Fibroblast of peridontal ligament (primary cell): ENCODE results near the gene SASH1.

Experiments used
- DNase-seq: peaks from one replicate; pipeline ENCODE4 v3.0.0-alpha.2; 2010; ENCODE audit errors: extremely low read depth

SASH1 gene

DNA sequence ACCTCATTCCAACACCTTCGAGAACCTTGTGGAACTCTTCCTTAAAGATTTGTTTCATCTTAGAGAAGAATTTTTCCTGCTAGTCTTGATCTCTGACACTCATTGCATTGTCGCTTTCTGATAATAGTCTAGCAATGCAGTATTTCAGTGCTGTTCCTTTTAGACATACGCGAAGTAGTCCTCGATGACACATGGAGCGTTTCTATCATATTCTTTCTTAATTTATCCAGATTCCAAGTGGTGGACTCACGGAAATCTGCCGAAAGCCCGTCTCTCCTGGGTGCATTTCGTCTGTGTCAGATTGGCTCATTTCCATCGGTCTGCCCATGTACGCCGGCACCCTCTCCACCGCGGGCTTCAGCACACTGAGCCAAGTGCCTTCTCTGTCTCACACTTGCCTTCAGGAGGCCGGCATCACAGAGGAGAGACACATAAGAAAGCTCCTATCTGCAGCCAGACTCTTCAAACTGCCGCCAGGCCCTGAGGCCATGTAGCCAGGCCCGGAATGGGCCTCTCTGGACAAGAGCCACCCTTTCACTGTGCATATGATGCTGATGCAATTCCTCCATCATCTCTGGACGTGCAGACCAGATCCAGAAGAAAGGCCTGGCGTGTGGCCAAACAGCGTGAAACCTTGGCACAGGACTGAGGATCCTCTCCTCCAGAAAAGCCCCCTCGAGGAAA lies 205.6 kb downstream of the SASH1 start:
- peak; percentile 33 for DNase-seq

DNA sequence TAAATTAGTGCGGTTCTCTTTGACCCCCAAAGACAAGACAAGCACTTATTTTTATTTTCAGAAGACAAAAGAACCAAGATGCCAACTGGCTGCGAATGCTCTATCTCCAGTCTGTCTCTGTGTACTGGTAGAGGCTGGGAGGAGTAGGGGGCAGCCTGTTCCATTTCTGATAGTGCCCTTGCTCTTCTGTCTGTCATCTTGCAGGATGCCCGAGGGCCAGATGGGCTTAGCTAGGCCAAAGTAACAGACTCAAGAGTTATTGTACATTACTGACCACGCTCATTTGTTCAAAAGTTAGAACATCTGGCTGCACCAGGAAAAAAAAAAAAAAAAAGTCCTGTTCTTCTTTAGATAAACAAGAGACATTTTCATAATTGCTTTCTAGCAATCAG lies 206.1 kb downstream of the SASH1 start:
- DNase-seq = no peak

DNA sequence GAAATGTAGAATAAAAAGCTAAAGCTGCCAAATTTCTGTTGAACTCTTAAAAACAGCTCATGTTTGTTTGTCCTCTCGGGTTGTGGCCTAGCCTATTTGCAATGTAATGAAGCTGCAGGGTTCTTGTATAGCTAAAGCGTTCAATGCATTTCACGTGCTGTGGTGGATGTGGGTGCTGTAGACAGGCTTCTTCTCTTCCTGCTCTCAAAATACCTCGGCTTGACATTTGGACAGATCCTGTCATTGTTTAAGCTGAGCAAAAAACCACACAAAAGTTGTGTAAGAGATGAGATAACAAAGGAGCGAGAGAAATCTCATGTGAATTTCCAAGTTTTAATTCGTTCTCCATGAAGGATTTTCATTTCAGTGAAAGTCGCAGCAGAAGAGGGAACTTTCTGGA lies 207.9 kb downstream of the SASH1 start:
- DNase-seq = peak; percentile 51

DNA sequence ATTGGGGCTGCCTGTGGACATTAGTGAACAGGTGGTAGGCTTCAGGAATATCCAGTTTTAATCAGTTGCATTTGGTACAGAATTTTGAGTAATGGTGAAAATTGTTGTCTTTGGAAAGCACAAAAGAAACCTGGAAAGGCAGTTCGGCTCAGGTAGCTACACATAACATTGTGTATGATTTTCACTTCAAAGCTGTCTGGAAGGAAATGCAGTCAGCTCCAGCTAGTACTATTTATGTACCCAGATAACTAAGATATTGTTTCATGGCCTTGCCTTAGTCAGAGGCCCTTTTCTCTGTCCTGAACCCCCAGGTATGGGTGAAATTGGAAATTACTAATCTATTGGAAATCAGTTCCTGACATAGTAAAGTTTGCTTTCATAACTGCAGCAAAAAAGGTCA lies 208.6 kb downstream of the SASH1 start:
- DNase-seq = no peak

DNA sequence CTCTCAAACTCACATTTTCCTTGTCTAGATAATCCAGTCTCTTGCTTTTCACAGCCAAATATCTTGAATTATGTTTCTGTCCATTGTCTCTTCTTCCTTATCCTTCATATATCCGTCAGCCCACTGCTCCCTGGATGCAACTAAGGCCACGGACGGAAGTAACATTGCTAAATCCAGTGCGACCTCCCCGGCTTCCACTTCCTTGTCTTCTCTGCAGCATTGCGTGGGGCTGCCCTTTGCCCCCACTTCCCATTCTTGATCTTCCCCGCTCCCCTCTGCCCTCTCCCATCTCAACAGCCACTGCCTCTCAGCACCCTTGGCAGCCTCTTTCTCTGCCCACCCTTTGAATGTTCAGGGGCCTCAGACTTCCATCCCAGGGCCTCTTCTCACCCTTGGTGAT lies 213.8 kb downstream of the SASH1 start:
- no peak for DNase-seq

DNA sequence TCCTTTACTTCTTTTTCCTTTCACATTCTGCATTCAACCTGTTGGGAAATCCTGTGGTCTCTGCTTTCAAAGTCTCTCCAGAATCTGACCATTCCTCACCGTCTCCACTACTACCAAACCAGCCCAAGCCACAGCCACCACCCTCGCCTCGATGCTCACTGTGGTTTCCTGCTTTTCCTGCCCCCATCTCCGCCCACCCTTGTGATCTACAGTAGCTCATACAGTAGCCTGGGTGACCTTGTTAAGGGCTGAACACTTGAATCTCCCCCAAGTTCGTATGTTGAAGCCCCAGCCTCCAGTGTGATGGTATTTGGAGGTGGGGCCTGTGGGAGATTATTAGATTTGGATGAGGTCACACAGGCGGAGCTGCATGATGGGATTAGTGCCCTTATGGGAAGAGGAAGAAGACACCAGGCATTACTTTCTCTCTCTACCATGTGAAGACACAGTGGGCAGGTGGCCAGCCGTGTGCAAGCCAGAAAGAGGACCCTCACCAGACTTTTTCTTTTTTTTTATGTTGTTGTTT lies 215.2 kb downstream of the SASH1 start:
- peak; percentile 36 for DNase-seq

DNA sequence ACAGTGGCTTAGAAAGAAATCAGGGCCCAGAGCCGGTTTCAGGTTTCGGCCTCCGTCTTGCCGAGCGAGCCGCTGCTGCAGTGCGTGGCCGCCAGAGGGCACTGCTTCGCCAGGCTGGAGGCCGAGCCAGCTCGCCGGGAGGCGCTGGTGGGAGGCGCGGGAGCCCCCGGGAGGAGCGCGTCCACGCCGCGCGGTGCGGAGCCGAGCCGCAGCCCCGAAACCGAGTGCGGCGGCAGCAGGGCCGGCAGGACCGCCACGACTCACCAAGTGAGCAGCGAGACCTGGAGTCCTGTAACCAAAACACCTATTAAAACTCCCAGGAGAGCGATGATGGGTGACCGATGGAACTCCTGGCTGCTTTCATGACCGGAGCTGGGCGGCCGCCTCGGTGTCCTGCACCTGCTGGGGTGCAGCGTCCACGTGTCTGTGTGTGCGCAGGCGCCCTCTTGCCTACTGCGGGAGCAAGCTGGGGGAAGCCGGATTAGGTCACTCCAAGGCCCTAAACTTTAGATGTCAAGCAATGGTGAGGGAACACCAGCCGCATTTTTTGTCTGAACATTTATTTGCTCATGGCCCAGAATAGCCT lies 217.3 kb downstream of the SASH1 start:
- DNase-seq = peak; percentile 70

DNA sequence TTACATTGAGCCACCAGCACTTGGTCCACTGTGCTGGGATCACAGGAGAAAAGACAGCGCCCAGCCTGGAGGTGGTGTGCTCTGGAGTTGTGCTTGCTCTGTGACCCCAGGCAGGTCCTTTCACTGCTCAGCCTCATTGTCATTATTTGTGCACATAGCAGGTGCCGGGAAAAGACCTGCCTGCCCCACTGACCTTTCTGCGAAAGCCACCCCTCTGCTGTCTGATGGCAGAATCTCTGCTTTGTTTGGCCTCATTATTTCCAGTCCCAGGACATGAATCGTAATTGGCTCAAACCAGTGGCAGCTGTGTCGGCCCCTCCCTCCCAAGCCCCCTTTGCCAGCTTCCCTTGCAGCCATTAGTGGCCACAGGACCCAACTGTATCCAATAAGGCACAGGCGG lies 219.0 kb downstream of the SASH1 start:
- no peak for DNase-seq

DNA sequence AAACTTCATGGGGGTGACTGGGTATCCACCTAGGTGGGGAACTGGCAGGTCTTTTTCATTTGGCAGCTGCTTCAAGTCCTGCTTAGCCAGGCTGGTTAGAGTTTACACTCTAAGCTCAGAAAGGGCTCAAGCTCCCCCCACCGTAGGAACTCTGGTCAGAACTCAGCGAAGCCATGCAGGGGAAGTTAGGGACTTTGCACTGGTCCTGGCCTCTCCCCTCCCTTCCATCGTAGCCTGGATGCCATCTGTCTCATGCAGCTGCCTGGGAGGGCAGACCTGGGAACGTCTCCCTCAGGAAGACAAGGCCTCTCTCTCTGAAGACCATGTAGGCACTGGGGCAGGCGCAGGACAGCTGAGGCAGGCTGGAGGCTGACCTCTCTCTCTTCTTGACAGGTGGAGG lies 220.4 kb downstream of the SASH1 start:
- DNase-seq = no peak

DNA sequence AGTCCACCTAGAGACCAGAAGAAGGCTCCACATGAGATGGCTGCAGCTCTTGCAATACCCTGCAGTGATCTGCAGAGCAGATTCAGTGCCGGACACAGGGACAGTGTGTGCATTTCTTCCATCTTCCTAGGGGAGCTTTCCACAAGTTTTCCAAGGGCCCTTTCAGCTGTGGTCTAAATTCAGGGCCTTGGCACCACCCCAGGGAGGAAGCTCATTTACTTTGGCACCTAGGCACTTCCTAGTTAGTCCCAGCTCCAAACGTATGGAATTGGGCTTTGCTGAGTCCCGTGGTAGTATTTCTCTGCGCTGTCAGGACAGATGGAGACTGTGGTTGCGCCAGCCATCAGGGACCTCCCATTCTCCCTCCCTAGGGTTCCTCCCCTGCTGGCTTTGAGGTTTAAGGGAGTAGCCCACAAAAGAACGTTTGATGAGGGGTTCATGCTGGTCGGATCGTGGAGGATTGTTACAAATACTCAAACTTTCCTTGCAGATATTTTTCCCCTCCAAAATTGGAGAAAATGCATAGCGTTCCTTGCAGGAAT lies 221.9 kb downstream of the SASH1 start:
- no peak for DNase-seq

DNA sequence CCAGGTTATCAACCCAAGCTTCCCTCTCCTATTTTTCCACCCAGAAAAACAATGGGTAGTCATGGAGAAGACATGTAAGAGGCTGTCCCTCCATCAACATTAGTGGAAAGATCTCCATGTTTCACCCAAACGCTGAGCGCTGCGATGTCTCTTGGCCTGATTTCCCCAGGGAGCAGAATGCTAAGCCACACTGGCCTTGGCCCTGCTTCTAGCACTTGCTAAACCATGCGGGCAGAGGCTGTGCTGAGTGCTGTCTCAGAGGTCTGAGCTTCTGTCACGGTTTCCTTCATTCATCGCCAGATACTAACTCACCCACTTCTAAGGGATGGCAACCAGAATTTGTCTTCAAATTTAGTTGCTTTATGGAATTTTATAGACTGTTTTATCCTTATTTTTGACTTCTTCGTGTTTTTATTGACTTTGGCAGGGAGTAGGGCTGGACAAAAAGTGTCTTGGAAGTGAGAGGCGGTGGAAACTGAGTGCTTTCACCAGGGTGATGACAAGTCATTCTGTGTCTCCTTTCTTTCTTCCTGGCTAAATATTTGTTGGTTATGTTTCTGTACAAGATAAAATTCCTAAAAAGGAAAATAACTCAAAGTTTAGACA lies 222.8 kb downstream of the SASH1 start:
- no peak for DNase-seq

DNA sequence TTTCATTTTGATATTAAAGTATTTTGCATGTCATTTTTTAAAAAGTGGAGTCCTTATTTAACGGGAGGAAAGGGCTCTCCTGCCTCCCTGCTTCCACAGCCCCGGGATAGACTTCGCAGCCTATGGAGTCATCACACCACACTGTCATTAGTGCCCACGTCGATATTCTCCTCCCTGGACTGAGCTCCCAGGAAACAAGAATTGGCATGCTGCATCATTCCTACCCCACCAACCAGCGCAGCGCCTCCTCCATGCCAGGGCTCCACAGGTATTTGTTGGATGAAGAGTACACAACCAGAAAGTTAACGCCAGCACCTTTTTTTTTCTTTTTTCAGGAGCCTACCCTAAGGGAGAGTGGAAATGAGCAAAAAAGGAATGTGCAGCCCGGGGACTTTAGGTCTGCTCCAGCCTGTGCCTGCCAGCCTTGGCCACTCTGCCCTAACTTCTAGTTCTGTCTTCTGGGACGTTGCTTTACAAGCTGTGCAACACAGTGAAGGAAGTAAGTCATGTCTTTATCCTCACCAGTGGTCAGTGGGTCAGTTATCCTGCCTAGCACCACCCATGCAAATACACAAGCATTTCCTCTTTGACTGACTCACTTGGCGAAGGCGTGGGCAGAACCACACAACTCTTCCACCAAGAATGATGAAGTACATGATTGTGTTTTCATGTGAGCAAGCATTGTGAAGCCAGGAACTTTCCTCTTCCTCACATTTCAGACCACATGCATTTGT lies 223.5 kb downstream of the SASH1 start:
- DNase-seq = peak; percentile 84

DNA sequence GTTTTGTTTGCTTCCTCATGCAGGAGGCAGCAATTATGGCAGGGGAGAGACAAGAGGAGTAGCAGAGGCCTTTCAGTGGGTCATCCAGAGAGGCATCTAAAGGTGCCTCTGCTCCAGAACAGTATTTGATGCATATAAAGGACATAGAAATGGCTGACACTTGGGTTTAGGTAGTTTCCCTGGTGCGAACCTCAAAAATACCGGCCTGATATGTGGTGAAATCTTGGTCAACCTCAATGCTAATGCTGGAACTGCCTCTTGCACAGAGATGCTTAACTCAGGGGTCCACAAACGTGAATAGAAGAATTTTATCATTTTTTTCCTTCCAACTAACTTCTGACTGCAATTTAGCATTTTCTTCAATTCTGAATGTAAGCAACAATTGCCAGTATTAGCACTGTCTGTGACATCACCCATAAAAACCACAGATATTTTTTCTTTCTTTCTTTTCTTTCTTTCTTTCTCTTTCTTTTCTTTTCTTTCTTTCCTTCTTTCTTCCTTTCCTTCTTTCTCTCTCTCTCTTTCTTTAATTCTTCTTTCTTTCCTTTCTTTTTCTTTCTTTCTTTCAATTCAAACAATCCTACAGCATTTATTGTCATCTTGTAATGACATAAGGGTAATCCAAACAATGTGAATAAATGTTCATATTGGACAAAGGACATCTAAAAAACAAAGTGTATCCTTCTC lies 224.2 kb downstream of the SASH1 start:
- DNase-seq = peak; percentile 9

DNA sequence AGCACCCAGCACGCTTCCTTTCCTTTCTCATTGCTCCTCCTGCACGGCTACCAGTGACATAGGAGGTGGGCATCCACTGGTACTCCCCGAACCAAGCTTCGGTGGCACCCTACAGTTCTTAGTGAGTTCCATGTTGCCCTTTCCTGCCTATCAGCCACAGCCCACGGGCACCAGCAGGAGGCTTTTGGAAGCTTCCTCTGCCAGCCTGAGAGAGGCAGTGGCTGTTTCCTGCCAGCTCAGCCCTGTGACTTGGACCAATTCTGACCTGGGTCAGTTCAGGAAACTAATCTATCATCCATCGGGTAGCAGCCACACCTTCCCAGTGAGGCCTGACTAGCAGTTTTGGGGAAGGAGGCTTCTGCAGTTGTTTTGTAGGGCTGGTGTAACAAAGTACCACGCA lies 227.8 kb downstream of the SASH1 start:
- DNase-seq = no peak

DNA sequence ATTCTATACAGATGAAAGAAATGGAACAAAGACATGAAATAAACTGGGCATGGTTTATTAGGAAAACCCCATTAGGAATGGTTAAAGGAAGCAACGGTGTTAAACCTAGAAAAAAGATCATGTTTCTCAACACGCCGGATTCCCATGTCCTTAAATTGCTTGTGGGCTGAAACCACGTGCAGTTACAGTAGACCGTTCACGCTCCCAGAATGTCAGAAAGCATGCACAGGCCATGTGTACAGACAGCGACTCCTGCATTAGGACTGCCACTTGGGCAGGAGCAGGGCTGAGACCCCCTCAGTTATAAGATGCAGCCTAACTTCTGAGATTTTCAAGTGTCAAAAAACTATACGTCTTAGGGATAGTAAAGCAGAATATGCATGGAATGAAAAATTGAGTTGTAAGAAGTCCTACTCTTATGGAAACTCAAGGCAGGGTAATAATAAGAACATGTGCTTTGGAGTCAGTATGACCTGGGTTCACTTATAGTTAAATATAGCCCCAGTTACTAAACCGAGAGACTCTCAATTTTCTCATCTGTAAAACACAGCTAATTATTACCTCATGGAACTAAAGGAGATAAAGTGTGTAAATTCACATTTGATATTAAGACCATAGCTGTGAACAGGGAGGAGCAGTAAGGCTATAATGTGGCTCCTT lies 230.2 kb downstream of the SASH1 start:
- no peak for DNase-seq

DNA sequence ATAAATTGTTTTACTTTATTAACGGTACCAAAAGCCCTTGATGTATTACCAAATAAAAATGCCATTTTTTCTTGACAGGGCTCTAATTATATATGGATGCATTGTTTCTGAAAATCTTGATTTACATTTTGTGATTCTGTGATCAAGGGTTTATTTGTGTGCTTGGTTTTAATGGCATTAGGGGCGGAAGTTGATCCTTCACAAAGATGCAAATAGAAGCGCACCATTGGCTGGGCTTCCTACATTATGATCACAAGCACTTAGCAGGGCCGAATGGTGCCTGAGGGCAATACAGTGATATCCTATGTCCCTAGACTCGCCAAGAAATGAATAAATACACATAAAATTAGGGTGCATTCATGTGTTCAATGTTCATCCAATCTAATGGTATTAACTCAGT lies 231.3 kb downstream of the SASH1 start:
- DNase-seq = no peak

DNA sequence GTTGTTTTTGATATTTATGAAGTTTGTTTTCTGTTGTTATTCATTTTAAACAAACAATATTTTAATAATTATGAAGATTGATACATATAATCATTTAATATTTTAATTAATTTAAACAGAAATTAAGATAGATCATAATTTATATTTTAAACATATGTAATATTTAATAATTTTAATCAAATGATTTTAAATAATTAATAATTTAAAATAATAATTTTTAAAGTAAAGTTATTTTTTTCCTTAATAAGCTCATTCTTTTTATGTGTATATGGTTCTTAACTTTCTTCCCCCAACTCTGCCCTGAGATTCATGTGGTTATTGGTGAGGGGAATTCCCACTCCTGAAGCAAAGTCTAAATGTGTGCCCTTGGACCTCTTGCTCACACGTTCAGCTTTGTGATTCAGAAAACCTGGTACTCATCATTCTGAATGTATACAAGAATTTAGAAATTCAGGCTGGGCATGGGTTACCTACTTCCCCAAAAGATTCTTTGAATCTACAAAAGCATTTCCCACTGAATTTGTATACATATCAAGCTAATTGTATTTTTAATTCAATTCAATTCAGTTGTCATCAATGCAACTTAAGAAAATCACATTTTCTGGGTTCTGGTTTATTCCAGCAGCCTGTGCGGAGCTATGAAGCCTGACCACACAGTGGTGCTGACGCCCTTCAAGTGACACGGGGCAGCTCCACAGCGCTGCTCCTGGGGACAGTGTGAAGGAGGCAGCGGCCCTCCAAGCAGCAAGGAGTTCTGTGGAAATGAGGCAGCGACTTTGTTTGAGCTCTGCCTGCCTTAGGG lies 235.2 kb downstream of the SASH1 start:
- DNase-seq = peak; percentile 80

DNA sequence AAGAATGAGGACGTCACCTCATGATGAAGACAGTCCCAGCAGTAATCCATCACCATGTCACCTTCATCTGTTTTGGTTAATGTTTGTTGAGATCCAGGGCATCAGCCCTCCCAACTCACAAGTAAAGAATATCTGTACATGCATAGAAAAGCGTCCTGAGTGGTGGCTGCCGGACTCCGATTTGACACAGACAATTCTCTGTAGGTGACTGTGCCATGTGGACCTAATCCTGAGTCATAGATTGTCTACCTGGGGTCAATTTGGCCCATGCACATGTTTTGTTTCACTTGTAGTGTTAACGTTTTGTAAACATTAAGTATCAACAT lies 235.8 kb downstream of the SASH1 start:
- no peak for DNase-seq

DNA sequence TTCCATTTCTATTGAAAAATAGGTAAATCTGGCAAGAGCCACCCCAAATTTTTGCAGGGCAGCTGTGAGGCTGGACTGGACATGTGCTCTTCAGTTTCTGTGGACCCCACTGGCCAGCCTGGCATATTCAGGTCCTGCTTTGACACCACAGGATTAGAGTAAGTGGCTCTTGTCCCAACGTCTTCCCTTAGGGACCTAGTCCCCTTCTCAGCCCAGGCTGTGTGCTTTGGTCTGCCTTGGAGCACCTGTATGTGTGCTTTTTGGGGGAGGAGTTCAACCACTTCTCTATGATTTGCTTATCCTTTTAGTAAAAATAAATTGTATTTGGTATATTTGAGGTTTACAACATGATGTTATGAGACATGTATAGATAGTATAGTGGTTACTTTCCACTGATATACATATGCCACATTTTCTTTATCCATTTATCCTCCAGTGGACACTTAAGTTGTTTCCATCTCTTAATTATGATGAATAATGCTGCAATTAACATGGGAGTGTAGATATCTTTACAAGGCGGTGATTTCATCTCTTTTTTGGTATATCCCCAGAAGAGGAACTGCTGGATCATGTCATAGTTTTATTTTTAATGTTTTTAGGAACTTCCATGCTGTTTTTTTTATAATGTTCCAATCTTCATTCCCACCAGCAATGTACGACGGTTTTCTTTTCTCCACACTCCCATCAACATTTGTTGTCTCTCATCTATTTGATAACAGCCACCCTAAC lies 236.4 kb downstream of the SASH1 start:
- DNase-seq = no peak

DNA sequence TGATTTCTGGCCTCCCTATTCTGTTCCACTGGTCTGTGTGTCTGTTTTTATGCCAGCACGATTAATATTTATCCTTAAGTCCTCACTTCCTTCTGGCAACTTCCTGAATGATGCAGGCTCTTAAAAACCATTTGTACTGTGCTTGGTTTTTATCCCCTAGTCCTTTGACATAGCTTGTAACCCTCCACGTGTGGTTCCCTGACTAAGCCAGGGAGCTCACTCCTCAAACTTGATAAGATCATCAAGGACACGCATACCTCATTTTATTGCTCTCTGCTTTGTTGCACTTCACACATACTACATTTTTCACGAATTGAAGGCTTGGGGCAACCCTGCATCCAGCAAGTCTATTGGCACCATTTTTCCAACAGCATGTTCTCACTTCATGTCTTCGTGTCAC lies 237.8 kb downstream of the SASH1 start:
- DNase-seq = no peak
